Vagina (tissue), 2 donors: Measurements from ENCODE around the gene ZBTB21.

ENCODE experiments used
- POLR2A ChIP-seq, 2 donors: fragments of 450-650 bp; IDR thresholded peaks; one replicate each; pipeline ENCODE4 v1.6.1; 2017; ENCODE audit warnings: antibody characterized with exemption in 2 of 2, mild to moderate bottlenecking in 2 of 2, moderate library complexity in 2 of 2
- POLR2AphosphoS5 ChIP-seq, 2 donors: sonication (generic); formaldehyde crosslinking; IDR thresholded peaks; one replicate each; pipeline ENCODE4 v1.9.0; 2017; ENCODE audit warnings: antibody characterized with exemption in 2 of 2, mild to moderate bottlenecking in 2 of 2, low read depth in 1 of 2; ENCODE audit not compliant: insufficient read depth in 1 of 2
- TF ChIP-seq, protein P1 (sequence below), 3 experiments: fragments of 450-650 bp in 2 of 3; fragments of 200-600 bp in 1 of 3; sonication (generic) in 1 of 3; IDR thresholded peaks; one replicate each; pipeline ENCODE4 v1.5.1; 2017 to 2019; ENCODE audit warnings: antibody characterized with exemption in 3 of 3, mild to moderate bottlenecking in 2 of 3, moderate library complexity in 2 of 3

DNA sequence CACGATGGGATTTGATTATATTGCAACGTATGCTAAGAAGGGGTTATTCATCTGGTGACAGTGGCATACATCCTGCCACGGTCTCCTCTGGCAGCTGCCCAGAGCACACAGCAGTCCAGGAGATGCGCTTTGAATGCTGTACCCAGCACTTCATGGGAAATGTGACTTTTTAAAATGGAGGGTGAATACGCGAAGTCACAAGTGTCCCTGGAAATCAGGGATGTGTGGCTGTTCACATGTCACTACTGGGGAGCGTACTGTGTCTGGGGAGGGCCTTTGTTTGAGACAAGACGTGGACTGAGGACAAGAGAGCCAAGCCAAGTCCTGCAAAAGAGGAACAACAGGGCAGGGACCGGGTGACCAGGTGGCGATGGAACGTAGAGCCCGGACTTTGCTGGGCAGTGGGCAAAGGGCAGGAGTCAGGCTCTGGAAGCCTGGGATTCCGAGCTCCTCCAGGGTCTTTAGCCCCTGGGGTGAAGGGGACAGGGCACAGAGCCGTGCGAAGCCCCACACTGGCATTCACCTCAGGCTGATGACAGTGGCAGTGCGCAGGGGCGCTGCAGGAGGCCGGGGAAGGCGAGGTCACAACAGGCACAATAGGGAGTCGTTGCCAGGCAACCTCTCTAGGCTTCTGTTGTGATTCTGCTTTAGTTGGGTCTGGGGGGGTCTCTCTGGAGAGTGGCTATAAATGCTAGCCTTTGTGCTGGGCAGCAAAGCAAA, 11.4 kb upstream of the ZBTB21 start:
- no peak for TF ChIP-seq POLR2A (IDR thresholded peaks at IDR 0.05)
- TF ChIP-seq, protein P1, sequence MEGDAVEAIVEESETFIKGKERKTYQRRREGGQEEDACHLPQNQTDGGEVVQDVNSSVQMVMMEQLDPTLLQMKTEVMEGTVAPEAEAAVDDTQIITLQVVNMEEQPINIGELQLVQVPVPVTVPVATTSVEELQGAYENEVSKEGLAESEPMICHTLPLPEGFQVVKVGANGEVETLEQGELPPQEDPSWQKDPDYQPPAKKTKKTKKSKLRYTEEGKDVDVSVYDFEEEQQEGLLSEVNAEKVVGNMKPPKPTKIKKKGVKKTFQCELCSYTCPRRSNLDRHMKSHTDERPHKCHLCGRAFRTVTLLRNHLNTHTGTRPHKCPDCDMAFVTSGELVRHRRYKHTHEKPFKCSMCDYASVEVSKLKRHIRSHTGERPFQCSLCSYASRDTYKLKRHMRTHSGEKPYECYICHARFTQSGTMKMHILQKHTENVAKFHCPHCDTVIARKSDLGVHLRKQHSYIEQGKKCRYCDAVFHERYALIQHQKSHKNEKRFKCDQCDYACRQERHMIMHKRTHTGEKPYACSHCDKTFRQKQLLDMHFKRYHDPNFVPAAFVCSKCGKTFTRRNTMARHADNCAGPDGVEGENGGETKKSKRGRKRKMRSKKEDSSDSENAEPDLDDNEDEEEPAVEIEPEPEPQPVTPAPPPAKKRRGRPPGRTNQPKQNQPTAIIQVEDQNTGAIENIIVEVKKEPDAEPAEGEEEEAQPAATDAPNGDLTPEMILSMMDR (IDR thresholded peaks at IDR 0.05) = no peak
- TF ChIP-seq POLR2AphosphoS5 (IDR thresholded peaks at IDR 0.05; ENCODE audit: insufficient read depth in 1 of 2, low read depth in 1 of 2) = no peak
